ENCODE measurements around the gene SMYD3. TPM values are rescaled to one million over a fixed set of nuclear protein-coding genes. Genes with fewer than 3 reads are reported as not detected.

Gene SMYD3
- total RNA-seq, 1 donor from 2014 or later, result 35.4 TPM

DNA sequence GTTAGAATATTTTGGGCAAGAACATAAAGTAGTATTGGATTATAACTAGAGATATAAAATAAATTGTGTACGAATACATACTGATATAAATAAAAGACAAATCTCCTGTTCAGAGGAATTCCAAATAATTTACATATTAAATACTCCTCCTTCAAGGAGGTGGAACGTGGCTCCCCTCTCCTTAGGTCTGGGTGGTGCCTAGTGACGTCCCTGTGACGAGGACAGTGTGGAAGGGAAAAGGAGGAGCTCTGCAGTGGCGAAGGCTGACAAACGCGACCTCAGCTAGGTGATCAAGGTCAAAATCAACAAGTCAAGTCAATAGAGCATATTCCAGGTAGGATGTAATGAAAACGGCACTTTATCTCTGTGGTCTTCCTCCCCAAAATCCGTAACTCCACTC lies 310.0 kb downstream of the SMYD3 start:
- H3K27me3 Mint-ChIP-seq (ENCODE audit: unreplicated experiment), result no peaks in the 10 kb centered on the region
- H3K4me3 Mint-ChIP-seq (ENCODE audit: unreplicated experiment), result no peak overlapping the region
- H3K4me1 Mint-ChIP-seq (ENCODE audit: unreplicated experiment), result peaks cover 7% of the 10 kb centered on the region
- no peaks in the 10 kb centered on the region for H3K9me3 Mint-ChIP-seq (ENCODE audit: unreplicated experiment)
- no peak overlapping the region for H3K27ac Mint-ChIP-seq (ENCODE audit: unreplicated experiment)
- TF ChIP-seq, protein P1, sequence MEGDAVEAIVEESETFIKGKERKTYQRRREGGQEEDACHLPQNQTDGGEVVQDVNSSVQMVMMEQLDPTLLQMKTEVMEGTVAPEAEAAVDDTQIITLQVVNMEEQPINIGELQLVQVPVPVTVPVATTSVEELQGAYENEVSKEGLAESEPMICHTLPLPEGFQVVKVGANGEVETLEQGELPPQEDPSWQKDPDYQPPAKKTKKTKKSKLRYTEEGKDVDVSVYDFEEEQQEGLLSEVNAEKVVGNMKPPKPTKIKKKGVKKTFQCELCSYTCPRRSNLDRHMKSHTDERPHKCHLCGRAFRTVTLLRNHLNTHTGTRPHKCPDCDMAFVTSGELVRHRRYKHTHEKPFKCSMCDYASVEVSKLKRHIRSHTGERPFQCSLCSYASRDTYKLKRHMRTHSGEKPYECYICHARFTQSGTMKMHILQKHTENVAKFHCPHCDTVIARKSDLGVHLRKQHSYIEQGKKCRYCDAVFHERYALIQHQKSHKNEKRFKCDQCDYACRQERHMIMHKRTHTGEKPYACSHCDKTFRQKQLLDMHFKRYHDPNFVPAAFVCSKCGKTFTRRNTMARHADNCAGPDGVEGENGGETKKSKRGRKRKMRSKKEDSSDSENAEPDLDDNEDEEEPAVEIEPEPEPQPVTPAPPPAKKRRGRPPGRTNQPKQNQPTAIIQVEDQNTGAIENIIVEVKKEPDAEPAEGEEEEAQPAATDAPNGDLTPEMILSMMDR (IDR thresholded peaks at IDR 0.05; ENCODE audit: unreplicated experiment), result no peak
- DNase-seq (ENCODE audit: low spot score), result no peak
- H3K36me3 Mint-ChIP-seq (ENCODE audit: low read depth, unreplicated experiment), result no peaks in the 10 kb centered on the region

DNA sequence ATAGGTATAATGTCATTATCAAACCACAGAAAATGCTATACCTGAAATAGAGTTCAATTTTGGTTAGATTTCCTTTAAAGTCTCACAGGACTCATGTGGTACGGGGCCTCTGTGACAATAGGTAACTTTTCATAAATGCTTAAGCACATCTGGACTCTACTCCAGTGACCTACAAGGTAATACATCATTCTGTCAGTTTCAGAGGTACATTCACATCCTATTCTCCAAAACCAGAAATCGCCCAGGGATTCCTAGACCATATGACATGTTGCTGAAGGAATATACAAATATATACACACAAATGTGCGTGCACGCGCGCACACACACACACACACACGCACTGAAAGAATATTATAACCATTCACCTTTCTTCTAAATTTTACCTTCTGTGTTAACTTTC lies 311.8 kb downstream of the SMYD3 start:
- Mint-ChIP-seq H3K4me3 (ENCODE audit: unreplicated experiment) (no peak overlapping the region), H3K27me3 (ENCODE audit: unreplicated experiment) (no peaks in the 10 kb centered on the region), H3K9me3 (ENCODE audit: unreplicated experiment) (no peaks in the 10 kb centered on the region), H3K36me3 (ENCODE audit: low read depth, unreplicated experiment) (no peaks in the 10 kb centered on the region), H3K4me1 (ENCODE audit: unreplicated experiment) (peaks cover 7% of the 10 kb centered on the region), H3K27ac (ENCODE audit: unreplicated experiment) (no peak overlapping the region)
- DNase-seq (ENCODE audit: low spot score), result no peak
- TF ChIP-seq, protein P1 (IDR thresholded peaks at IDR 0.05; ENCODE audit: unreplicated experiment), result no peak

DNA sequence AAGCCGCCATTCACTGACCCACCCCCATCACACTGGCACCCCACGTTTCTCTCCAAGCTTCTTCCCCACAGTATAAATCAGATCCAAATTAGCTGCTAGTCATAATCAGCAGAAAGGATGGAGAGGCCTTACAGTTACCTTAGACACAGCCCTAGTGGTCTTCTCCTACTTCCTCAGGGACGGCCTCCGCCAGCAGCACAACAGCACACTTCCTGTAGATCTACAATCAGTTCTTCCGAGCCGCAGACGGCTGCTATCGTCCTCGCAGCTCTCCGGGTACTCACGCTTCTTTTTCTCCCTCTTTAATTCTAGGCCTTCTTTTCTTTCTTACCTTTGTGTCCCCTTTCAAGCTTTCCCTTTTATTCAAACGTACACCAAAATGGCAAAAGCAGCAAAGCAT lies 313.5 kb downstream of the SMYD3 start:
- Mint-ChIP-seq H3K27me3 (ENCODE audit: unreplicated experiment) (no peaks in the 10 kb centered on the region), H3K9me3 (ENCODE audit: unreplicated experiment) (no peaks in the 10 kb centered on the region), H3K36me3 (ENCODE audit: low read depth, unreplicated experiment) (no peaks in the 10 kb centered on the region), H3K4me3 (ENCODE audit: unreplicated experiment) (no peak overlapping the region), H3K4me1 (ENCODE audit: unreplicated experiment) (peaks cover 7% of the 10 kb centered on the region), H3K27ac (ENCODE audit: unreplicated experiment) (no peak overlapping the region)
- TF ChIP-seq, protein P1 (IDR thresholded peaks at IDR 0.05; ENCODE audit: unreplicated experiment), result no peak
- DNase-seq (ENCODE audit: low spot score), result no peak

DNA sequence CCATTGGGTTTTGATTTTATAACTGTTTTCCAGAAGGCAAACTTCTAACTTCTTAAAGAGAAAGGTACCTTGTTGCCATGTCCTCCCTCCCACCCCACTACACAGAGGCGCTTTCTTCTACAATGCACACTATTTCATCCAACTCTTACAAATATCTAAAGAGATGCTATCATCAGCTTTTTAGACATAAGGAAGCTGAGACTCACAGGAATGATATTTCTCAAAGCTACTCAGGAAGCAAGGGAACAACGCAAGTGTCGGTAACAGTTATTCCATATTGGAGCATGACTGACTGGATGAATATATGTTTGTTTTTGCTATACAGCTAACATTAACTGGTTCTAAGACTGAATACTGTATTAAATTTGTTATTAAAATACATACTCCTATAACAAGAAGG lies 318.0 kb downstream of the SMYD3 start:
- no peak overlapping the region for H3K4me3 Mint-ChIP-seq (ENCODE audit: unreplicated experiment)
- H3K4me1 Mint-ChIP-seq (ENCODE audit: unreplicated experiment), result peaks cover 3% of the 10 kb centered on the region

DNA sequence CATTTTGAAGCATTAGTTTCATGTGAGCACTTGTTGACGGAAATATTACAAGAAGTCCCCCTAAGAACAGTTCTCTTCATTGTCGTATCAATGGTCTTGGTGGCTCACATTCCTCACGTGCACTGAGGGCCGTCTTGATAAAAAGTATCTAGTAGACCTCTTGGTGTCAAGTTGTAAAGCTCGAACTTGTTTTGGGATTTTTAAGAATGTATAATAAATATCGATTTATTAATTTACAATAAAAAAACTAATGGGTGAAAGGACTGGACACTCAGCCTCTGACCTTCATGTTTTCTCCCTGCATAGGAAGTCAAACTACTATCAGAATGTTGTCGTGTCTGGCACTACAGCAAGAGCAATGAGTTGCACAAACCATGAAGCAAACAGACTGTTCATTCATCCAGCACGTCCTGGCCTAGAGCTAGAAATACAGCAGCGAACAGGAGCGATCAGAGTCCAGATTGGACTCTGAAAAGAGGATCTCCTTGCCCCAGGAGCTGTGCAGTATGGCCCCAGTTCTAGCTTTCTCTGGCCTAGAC lies 319.2 kb downstream of the SMYD3 start:
- no peak overlapping the region for H3K27ac Mint-ChIP-seq (ENCODE audit: unreplicated experiment)
- H3K4me3 Mint-ChIP-seq (ENCODE audit: unreplicated experiment), result no peak overlapping the region
- no peaks in the 10 kb centered on the region for H3K36me3 Mint-ChIP-seq (ENCODE audit: low read depth, unreplicated experiment)
- H3K9me3 Mint-ChIP-seq (ENCODE audit: unreplicated experiment), result no peaks in the 10 kb centered on the region
- no peaks in the 10 kb centered on the region for H3K27me3 Mint-ChIP-seq (ENCODE audit: unreplicated experiment)
- H3K4me1 Mint-ChIP-seq (ENCODE audit: unreplicated experiment), result no peaks in the 10 kb centered on the region
- no peak for DNase-seq (ENCODE audit: low spot score)
- TF ChIP-seq, protein P1 (IDR thresholded peaks at IDR 0.05; ENCODE audit: unreplicated experiment), result no peak

More for the DNA sequence above, 318.0 kb downstream of the SMYD3 start:
- H3K27me3 Mint-ChIP-seq (ENCODE audit: unreplicated experiment), result no peaks in the 10 kb centered on the region
- no peaks in the 10 kb centered on the region for H3K36me3 Mint-ChIP-seq (ENCODE audit: low read depth, unreplicated experiment)
- no peak overlapping the region for H3K27ac Mint-ChIP-seq (ENCODE audit: unreplicated experiment)
- TF ChIP-seq, protein P1 (IDR thresholded peaks at IDR 0.05; ENCODE audit: unreplicated experiment), result no peak
- no peak for DNase-seq (ENCODE audit: low spot score)
- no peaks in the 10 kb centered on the region for H3K9me3 Mint-ChIP-seq (ENCODE audit: unreplicated experiment)

Data from endothelial cell (in vitro differentiated cells).